Prostate gland (tissue), 2 donors: ENCODE data around the gene INAFM1.

Experiments
- CTCF ChIP-seq, 4 experiments: fragments of 200-600 bp in 2 of 4; fragments of 450-650 bp in 2 of 4; sonication (generic) in 2 of 4; IDR thresholded peaks; 1 replicate in 3 of 4; 2 replicates in 1 of 4; pipeline ENCODE4 v1.5.1; 2016 to 2019; ENCODE audit warnings: antibody characterized with exemption in 4 of 4, mild to moderate bottlenecking in 2 of 4, moderate library complexity in 2 of 4
- POLR2A ChIP-seq: fragments of 450-650 bp; IDR thresholded peaks from one replicate; pipeline ENCODE4 v1.6.1; 2016; ENCODE audit warnings: antibody characterized with exemption, mild to moderate bottlenecking
- POLR2AphosphoS5 ChIP-seq: sonication (generic); formaldehyde crosslinking; IDR thresholded peaks from one replicate; pipeline ENCODE4 v1.6.1; 2017; ENCODE audit warnings: antibody characterized with exemption

- TF ChIP-seq POLR2A (no peak), POLR2AphosphoS5 (no peak), CTCF (IDR thresholded peaks at IDR 0.05) (no peak)
Measured at GRCh38 chr19:47258434-47258833, 16.3 kb upstream of the INAFM1 start.
